ENCODE measurements around the gene MAPK7.

The MAPK7 gene

GRCh38 chr17:19413761-19414160, 35.5 kb downstream of the MAPK7 start:
- no peak overlapping the region for H3K4me3 ChIP-seq (ENCODE audit: low read depth, low read length)
- TF ChIP-seq MYC (IDR thresholded peaks at IDR 0.05; ENCODE audit: low read depth, low read length): no peak
- no peak for TF ChIP-seq POLR2A (IDR thresholded peaks at IDR 0.05; ENCODE audit: extremely low read depth, insufficient read length)
- TF ChIP-seq CTCF (IDR thresholded peaks at IDR 0.05; ENCODE audit: low read depth, low read length): no peak
- TF ChIP-seq MAX (IDR thresholded peaks at IDR 0.05; ENCODE audit: low read depth, low read length): no peak
- no peak for DNase-seq (ENCODE audit: low read depth)

GRCh38 chr17:19414396-19415280, 36.3 kb downstream of the MAPK7 start:
- no peak overlapping the region for H3K4me3 ChIP-seq (ENCODE audit: low read depth, low read length)
- no peak for DNase-seq (ENCODE audit: low read depth)
- TF ChIP-seq MYC (IDR thresholded peaks at IDR 0.05; ENCODE audit: low read depth, low read length) (no peak), POLR2A (IDR thresholded peaks at IDR 0.05; ENCODE audit: extremely low read depth, insufficient read length) (no peak), MAX (IDR thresholded peaks at IDR 0.05; ENCODE audit: low read depth, low read length) (no peak), CTCF (IDR thresholded peaks at IDR 0.05; ENCODE audit: low read depth, low read length) (no peak)

- no peak for DNase-seq (ENCODE audit: low read depth)
- H3K4me3 ChIP-seq (ENCODE audit: low read depth, low read length): no peak overlapping the region
- TF ChIP-seq CTCF (IDR thresholded peaks at IDR 0.05; ENCODE audit: low read depth, low read length): no peak
- TF ChIP-seq POLR2A (IDR thresholded peaks at IDR 0.05; ENCODE audit: extremely low read depth, insufficient read length): no peak
- TF ChIP-seq MAX (IDR thresholded peaks at IDR 0.05; ENCODE audit: low read depth, low read length): no peak
- TF ChIP-seq MYC (IDR thresholded peaks at IDR 0.05; ENCODE audit: low read depth, low read length): no peak
These were observed 37.0 kb downstream of the MAPK7 start for GRCh38 chr17:19415311-19415710.

- no peak for DNase-seq (ENCODE audit: low read depth)
- H3K4me3 ChIP-seq (ENCODE audit: low read depth, low read length): no peak overlapping the region
- TF ChIP-seq MYC (IDR thresholded peaks at IDR 0.05; ENCODE audit: low read depth, low read length) (no peak), MAX (IDR thresholded peaks at IDR 0.05; ENCODE audit: low read depth, low read length) (no peak), CTCF (IDR thresholded peaks at IDR 0.05; ENCODE audit: low read depth, low read length) (no peak), POLR2A (IDR thresholded peaks at IDR 0.05; ENCODE audit: extremely low read depth, insufficient read length) (no peak)
These were observed 37.8 kb downstream of the MAPK7 start for GRCh38 chr17:19415806-19416775.

- TF ChIP-seq MAX (IDR thresholded peaks at IDR 0.05; ENCODE audit: low read depth, low read length) (no peak), MYC (IDR thresholded peaks at IDR 0.05; ENCODE audit: low read depth, low read length) (no peak), CTCF (IDR thresholded peaks at IDR 0.05; ENCODE audit: low read depth, low read length) (no peak), POLR2A (IDR thresholded peaks at IDR 0.05; ENCODE audit: extremely low read depth, insufficient read length) (no peak)
- no peak for DNase-seq (ENCODE audit: low read depth)
- no peak overlapping the region for H3K4me3 ChIP-seq (ENCODE audit: low read depth, low read length)
These were observed 39.3 kb downstream of the MAPK7 start for GRCh38 chr17:19417611-19418010.

All from NB4 (cell line).